ENCODE results near the gene CACNA2D2.

Gene CACNA2D2

DNA sequence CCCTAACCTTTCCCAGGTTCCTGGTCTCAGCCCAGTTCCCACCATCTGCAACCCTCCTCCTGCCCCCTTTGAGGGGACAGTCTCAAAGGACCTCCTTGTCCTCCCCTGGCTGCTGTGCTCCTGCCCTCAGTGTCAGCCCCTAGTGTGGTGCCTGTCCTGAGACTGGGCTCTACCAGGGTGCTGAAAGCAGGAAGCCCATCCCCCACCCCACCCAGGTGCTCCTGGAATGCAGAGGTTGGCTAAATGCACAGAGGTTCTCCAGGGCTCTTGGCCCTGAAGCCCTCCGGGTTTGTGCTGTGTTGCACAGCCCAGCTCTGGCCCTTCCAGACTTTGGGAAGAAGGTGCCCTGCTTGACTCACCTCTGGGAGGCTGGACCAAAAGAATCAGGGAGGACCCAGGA is 42.3 kb upstream of the CACNA2D2 start:
- TF ChIP-seq, protein P1, sequence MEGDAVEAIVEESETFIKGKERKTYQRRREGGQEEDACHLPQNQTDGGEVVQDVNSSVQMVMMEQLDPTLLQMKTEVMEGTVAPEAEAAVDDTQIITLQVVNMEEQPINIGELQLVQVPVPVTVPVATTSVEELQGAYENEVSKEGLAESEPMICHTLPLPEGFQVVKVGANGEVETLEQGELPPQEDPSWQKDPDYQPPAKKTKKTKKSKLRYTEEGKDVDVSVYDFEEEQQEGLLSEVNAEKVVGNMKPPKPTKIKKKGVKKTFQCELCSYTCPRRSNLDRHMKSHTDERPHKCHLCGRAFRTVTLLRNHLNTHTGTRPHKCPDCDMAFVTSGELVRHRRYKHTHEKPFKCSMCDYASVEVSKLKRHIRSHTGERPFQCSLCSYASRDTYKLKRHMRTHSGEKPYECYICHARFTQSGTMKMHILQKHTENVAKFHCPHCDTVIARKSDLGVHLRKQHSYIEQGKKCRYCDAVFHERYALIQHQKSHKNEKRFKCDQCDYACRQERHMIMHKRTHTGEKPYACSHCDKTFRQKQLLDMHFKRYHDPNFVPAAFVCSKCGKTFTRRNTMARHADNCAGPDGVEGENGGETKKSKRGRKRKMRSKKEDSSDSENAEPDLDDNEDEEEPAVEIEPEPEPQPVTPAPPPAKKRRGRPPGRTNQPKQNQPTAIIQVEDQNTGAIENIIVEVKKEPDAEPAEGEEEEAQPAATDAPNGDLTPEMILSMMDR (conservative IDR thresholded peaks at IDR 0.05; ENCODE audit: low read depth, low read length), result no peak
- H3K4me3 ChIP-seq (ENCODE audit: low read length), result no peak overlapping the region
- DNase-seq (ENCODE audit: low read depth), result no peak

DNA sequence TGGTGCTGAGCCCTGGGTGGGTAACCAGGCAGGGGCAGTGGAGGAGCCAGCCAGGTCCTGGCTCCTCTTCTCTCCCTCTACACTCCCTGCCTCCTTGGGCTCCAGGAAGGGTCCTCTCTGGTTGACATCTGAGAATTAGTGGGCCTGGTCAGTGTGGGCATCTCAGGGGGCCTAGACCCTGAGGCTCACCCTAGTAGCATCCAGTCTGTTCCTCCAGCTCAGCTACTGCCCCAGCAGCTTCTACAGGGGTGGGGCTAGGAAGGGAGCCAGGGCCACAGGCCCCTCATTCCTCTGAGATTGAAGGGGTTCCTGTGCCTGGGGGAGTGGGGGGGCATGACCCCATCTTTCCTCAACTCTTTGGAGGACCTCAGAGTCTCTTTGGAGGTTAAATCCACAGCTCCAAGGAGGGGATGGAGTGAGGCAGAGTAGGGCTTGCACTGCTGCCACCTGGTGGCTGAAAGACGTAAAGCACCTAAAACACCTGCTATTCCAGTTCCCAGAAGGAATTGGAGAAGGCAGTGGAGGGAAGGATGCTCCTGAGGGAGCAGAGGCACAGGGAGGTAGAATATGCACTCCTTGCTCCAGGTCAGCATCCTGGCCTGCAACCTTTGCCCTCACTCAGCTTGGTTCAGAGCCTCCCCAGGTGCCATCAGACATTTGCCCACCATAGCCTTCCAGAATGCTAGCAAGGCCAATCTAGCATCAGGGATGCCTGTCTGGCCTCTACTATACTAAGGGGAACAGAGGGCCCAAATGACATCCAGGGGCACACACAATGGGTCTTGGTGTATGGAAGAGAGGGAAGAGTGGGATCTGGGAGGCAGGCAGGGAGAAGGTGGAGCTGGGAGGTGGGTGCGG is 39.0 kb upstream of the CACNA2D2 start:
- DNase-seq (ENCODE audit: low read depth), result no peak
- no peak overlapping the region for H3K4me3 ChIP-seq (ENCODE audit: low read length)
- TF ChIP-seq, protein P1 (conservative IDR thresholded peaks at IDR 0.05; ENCODE audit: low read depth, low read length), result peak; percentile 96

DNA sequence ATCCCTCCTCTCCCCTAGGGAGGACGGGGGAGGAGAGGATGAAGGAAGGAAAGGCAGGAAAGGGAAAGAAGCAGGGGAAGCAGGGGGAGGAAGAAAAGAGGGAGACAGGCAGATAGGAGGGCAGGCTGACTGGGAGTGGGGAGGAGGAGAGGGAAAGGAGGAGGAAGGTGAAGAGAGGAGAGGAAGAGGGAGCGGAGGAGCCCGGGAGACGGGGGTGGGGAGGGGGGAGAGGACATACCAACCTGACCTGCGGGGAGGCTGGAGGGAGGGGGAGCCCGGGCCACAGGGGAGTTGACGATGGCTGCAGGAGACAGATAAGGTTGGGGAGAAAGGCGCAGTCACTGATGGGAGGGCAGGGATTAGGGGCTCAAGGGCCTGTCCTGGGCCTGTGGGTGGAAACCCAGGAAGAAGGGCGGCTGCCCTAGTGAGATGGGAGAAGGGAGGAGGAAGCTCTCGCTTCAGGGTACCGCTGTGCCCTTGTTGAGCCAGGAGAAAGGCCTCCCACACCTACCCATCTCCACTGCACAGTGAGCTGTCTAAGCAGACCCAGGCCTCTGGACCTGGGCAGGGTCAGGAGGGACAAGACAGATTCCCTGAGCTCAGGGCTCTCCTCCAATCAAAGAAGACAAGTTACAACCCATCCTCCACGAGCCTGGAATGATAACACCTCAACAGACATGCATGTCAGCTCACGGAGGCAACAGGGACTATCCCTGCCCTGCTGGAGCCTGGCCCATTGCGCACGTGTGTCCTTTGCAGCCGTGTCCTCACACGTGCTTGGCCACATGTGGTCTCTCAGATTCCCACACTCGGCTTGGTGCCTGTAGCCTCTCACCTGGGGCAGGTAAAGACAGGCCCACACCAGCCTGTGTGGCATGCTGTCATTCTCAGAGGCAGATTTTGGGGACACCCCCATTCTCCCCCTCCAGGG is 36.2 kb upstream of the CACNA2D2 start:
- TF ChIP-seq, protein P1 (conservative IDR thresholded peaks at IDR 0.05; ENCODE audit: low read depth, low read length), result no peak

DNA sequence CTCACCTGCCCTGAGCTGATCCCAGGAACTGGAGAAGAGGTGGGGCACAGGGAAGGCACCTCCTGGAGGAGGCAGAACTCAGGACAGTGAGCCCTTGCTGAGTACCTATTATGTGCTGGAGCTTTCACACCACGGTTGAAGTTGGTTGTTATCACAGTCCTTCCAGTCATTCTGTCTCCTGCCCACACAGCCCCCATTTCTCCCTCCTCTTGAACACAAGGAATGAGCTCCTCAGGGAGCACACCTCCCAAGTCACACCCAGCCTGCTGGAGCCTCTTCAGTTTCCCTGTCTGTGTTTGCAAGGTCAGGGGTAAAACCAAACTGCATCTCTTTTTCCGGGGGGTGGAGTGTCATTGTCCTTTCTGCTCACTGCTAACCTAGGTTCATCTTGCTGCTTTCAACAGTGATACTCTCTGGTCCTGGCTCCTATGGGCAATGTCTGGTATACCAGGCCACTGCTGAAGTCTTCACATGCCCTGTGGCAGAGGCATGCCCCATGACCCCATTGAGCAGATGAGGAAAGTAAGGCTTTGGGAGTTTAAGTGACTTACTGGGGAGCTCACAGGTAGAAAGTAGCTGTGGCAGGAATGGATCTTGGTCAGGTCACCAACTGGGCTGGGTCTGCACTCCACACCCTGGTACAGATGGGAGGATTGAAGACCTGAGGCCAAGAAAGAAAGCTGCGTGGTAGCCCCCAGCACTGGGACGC is 34.1 kb upstream of the CACNA2D2 start:
- TF ChIP-seq, protein P1 (conservative IDR thresholded peaks at IDR 0.05; ENCODE audit: low read depth, low read length), result no peak
- H3K4me3 ChIP-seq (ENCODE audit: low read length), result no peak overlapping the region
- DNase-seq (ENCODE audit: low read depth), result no peak

More for the DNA sequence above, 36.2 kb upstream of the CACNA2D2 start:
- H3K4me3 ChIP-seq (ENCODE audit: low read length), result no peak overlapping the region
- no peak for DNase-seq (ENCODE audit: low read depth)

DNA sequence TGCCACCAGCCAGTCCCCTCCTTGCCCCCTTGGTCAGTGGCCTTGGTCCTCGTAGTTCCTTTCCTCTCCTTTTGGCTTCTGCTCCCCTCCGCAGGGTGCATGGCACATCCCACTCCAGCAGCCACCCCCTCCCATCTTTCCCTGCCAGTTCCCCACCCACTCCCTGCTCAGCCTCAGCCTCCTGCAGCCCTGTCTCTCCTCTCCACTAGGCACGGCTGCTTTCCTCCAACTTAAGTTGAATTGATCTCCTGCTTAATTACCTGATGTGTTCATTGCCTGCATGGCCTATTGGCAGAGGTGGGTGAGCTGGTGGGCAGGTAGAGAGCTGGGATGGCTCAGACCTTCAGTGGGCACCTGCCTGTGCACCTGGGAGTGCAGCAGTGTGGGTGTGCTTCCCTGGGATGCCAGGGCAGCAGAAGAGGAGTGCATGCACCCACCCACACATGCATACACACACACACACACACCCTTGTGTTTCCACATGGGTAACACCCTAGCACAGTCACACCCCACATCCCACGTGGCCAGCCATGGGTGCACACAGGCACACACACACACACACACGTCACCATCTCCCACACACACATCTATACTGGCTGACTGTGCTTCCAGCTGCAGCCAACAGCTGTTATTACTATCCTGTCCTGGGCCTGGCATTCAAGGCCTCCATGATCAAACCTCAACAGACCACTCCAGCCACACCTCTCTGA is 33.2 kb upstream of the CACNA2D2 start:
- DNase-seq (ENCODE audit: low read depth), result no peak
- TF ChIP-seq, protein P1 (conservative IDR thresholded peaks at IDR 0.05; ENCODE audit: low read depth, low read length), result no peak

DNA sequence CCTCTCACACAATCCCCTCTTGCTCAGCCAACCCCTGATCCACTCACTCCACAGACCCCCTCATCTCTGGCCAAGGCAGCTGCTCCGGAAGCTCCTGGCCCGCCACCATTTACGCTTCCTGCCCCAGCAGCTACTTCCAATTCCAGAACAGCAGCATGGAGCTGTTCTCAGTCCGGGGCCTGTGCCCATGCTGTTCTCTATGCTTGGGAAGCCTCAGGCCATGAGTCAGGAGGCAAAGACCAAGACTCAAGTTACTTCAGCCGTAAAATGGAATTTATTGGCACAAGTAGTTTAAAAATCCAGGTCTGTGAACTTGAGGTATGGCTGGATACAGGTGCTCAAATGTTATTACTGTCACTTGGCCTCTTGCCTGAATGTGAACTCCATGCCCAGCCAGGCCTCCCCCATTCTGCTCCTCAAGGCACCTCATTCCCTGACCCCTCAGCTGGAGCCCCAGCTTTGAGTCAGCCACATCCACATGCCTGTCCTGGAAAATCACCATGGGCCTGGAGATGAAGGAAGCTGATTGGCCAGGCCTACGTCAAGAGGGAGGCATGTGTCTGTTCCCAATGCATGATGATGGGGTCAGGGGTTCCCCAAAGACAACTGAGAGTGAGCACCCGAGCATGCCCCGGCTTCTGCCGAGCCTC is 31.4 kb upstream of the CACNA2D2 start:
- no peak for DNase-seq (ENCODE audit: low read depth)
- no peak overlapping the region for H3K4me3 ChIP-seq (ENCODE audit: low read length)
- TF ChIP-seq, protein P1 (conservative IDR thresholded peaks at IDR 0.05; ENCODE audit: low read depth, low read length), result no peak

More for the DNA sequence above, 33.2 kb upstream of the CACNA2D2 start:
- no peak overlapping the region for H3K4me3 ChIP-seq (ENCODE audit: low read length)

All from retinal pigment epithelial cell (primary cell).